WI38 (cell line): ENCODE results near the gene TFAP2A.

Source experiments
- H3K4me3 ChIP-seq: 2 replicates; pipeline ENCODE4 v1.5.1; 2011; ENCODE audit warnings: low read depth, mild to moderate bottlenecking, control low read depth, low read length
- TF ChIP-seq, protein P1 (sequence below): IDR thresholded peaks from 2 replicates; pipeline ENCODE4 v1.5.1; 2012; ENCODE audit warnings: low read depth, mild to moderate bottlenecking, control low read depth, low read length

TFAP2A gene

DNA sequence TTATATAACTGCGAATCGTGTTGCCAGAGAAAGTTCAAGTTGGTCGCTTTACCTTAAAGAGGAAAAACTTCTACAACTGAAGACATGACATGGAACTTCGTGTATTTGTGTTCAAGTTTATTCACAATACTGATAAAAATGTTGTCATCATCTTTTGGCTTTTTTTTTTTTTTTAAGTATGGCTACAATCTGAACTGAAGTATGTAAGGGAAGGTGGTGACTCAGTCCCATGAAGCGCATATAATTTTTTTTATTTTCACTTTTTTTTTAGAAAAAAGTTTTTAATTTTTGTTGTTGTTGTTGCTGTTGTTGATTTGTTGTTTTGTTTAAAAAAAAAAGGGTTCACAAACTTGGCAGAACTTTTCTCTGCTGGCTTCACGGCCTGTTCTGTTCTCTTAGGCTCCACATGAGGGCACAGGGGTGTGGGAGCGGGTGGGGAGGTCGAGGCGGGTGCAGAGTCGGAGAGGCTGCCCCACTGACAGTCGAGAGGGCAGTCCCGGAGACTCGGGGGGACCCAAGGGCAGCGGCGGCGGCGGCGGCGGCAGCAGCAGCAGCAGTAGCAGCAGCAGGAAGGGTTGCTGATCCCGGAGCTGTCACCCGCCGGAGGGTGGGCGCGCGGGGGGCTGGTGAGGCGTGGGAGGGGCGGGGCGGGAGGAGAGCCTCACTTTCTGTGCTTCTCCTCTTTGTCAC lies 17.0 kb downstream of the TFAP2A start:
- TF ChIP-seq, protein P1, sequence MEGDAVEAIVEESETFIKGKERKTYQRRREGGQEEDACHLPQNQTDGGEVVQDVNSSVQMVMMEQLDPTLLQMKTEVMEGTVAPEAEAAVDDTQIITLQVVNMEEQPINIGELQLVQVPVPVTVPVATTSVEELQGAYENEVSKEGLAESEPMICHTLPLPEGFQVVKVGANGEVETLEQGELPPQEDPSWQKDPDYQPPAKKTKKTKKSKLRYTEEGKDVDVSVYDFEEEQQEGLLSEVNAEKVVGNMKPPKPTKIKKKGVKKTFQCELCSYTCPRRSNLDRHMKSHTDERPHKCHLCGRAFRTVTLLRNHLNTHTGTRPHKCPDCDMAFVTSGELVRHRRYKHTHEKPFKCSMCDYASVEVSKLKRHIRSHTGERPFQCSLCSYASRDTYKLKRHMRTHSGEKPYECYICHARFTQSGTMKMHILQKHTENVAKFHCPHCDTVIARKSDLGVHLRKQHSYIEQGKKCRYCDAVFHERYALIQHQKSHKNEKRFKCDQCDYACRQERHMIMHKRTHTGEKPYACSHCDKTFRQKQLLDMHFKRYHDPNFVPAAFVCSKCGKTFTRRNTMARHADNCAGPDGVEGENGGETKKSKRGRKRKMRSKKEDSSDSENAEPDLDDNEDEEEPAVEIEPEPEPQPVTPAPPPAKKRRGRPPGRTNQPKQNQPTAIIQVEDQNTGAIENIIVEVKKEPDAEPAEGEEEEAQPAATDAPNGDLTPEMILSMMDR: no peak
- no peak overlapping the region for H3K4me3 ChIP-seq

DNA sequence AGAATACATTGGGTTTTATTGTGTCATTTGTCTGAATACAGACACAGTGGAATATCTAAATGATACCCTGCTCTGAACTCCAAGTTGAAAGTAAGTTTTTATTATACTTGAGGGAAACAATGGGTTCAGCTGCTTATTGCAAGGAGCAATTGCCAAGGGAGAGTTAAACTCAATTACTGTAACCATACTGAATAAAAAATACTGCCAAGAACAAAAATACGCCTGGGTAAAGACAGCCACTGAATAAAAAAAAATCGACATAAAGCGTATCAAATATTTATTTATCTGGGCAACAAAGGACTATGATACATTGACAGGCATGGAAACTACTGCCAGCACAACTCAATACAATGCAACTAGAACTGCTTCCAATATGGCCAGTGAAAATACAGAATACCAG lies 18.1 kb downstream of the TFAP2A start:
- H3K4me3 ChIP-seq: no peak overlapping the region
- TF ChIP-seq, protein P1: no peak

DNA sequence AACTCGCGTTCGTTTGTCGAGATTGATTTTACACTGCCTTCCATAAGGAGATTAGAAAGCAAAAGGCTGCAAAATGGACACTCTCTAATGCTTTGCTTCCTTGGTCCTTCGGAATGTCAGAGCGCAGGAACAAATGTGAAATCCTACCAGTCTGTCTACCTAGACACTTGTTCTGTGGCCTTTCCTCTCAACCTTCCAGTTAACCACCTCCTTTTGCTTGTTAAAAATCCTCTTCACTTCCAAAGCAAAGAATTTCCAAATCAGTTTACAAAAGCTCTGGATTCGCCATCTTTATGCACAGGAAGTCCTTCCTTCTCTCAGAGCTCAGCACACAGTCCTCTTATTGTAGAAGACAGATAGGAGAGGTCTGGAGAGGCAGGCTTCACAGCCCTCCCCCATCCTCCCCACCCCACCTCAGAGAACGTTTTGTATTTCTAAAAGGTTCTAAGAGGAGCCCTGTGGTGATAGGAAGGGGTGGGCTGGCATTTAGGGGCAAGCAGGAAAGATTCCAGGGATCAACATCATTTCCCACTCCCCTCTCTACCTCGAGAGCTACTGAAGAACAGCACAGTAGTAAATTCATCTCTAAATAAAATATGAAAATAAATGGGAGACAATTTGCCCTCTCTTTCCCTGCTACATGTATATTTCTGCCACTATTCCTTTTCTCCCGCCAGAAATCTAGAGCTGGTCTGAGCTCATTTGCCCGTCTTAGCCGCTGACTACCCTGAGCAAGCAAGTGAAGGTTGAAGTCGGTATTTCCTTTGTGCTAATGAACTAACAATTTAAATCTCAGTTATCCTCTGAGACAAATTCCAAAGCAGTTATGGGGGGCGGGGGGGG lies 18.9 kb downstream of the TFAP2A start:
- H3K4me3 ChIP-seq: no peak overlapping the region
- TF ChIP-seq, protein P1: no peak

DNA sequence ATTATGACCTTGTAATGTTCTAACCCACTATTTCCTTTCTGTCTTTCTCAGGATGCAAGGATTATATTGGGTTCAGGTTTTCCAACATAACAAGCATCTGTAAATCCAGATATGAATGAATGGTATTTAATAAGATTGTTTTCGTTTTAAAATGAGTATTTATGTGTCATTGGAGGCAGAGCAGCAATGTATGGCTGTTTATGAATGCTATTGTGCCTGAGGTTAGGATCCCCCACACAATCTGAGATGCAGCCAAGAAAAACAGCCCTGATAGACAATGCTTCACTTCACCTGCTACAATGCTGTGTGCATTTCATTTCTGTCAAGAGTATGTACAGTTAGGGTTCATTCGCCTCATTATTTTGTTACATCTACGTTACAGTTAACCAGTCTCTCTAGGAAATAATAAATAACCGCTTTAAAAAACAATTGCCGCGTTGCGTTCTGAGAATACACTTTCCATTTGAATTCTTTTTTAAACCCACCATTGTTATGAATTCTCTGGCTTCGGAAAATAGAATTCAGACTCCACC lies 19.6 kb downstream of the TFAP2A start:
- TF ChIP-seq, protein P1: no peak
- no peak overlapping the region for H3K4me3 ChIP-seq

DNA sequence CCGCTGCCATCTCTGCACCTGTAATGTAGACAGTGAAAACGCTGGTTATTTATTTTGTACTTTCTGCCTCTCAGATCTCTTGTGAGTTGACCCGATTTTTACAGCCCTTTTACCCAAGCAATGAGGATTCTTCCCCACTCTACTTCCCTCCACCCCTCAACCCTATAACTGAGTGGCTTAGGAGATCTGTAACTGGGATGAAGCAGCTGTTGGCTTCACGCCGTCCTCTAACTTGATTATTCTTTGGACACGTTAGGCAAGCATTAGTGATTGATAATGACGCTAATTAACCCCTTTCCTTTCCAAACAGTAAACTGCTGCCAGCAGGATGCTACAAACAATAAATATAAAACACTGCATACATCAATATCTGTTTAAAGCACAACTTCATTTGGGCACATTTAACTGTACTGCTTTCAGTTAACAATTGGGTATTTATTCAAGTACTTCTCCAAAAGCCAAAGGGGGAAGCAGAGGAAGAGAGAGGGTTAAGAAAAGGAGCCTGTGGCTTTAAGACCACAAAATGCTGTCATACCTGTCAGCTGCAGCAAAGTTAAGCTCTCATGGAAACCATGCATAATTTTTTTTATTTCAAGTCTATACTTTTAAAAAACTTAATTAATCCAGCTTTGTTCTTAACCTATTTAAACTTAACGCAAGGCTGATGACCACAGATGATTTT lies 21.2 kb downstream of the TFAP2A start:
- TF ChIP-seq, protein P1: no peak
- no peak overlapping the region for H3K4me3 ChIP-seq

DNA sequence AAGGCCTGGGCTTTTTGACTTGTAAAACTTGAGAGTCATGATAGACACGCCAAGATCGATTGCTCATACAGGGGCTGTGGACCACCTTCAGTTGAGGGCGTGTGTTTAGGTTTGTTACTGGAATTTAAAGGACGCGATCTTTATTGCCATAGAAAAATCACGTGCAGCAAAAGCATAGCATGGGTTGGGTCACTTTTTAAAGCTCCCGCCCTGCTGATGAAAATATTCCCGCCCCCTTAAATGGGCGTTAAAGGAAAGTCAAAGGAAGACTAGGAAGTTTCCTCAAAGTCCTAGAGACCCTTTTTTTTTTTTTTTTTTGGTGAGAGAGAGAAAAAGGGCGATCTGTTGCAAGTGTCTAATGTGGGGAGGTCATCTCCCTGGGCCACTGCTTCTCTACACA lies 23.1 kb downstream of the TFAP2A start:
- TF ChIP-seq, protein P1: no peak
- no peak overlapping the region for H3K4me3 ChIP-seq
